ENCODE results near the gene NHERF1.

GRCh38 chr17:74768763-74769114 is 20.3 kb downstream of the NHERF1 start:
- TF ChIP-seq POLR2AphosphoS5 (IDR thresholded peaks at IDR 0.05) (no peak), CTCF (IDR thresholded peaks at IDR 0.05) (no peak)

Data from gastroesophageal sphincter (tissue), 3 donors.